ENCODE results near the gene WDR47. TPM values are rescaled to one million over a fixed set of nuclear protein-coding genes. Genes with fewer than 3 reads are reported as not detected.

WDR47 gene
- total RNA-seq, 1 experiment from 2014 or later, result 9.3 TPM

- Histone ChIP-seq H3K9me2 (ENCODE audit: insufficient read depth) (no peaks in the 10 kb centered on the region), H3K4me2 (ENCODE audit: low read length) (no peak overlapping the region), H3K79me2 (ENCODE audit: insufficient read depth, low read length) (no peaks in the 10 kb centered on the region; the same call in 1 of the 2 replicates), H3K4me1 (ENCODE audit: control insufficient read depth in 1 of 2, insufficient read depth in 2 of 2, low read length in 2 of 2) (no peaks in the 10 kb centered on the region), H3K9ac (ENCODE audit: low read length) (no peak overlapping the region), H3K27me3 (ENCODE audit: insufficient read depth, low read length) (no peaks in the 10 kb centered on the region), H3K27ac (ENCODE audit: low read depth, low read length) (no peak overlapping the region), H2AFZ (ENCODE audit: low read depth, low read length, poor library complexity, severe bottlenecking) (no peak overlapping the region), H3K36me3 (ENCODE audit: control insufficient read depth in 1 of 2, insufficient read depth in 2 of 2, low read length in 2 of 2) (peaks cover 50 to 54% of the 10 kb centered on the region in 2 experiments), H4K20me1 (ENCODE audit: insufficient read depth) (no peaks in the 10 kb centered on the region), H3K9me3 (ENCODE audit: control insufficient read depth in 1 of 2, insufficient read depth in 1 of 2, low read depth in 1 of 2, low read length in 2 of 2) (no peaks in the 10 kb centered on the region), H3K4me3 (replicated peaks in 1 of 2; ENCODE audit: low read depth in 1 of 2, low read length in 2 of 2) (no peak overlapping the region)
- CTCF ChIA-PET, result no interaction called here
- POLR2A ChIA-PET, result no interaction called here
- RAD21 ChIA-PET (ENCODE audit: low non-redundant PET in 1 of 2, low total read pairs in 2 of 2, uncharacterized antibody in 2 of 2, unreplicated experiment in 2 of 2), result interaction anchor here in 1 of 2 experiments (0.7 kb wide), 1 partner anchor 129 kb away, joined by 3 read pairs; no protein-coding TSS in a partner anchor
- intact Hi-C loops (cut with micrococcal nuclease), result no loop called here
- TF ChIP-seq SIN3A (IDR thresholded peaks at IDR 0.05; ENCODE audit: low read depth) (no peak), RAD21 (IDR thresholded peaks at IDR 0.05; ENCODE audit: low read depth) (no peak)
- TF ChIP-seq, protein P1, sequence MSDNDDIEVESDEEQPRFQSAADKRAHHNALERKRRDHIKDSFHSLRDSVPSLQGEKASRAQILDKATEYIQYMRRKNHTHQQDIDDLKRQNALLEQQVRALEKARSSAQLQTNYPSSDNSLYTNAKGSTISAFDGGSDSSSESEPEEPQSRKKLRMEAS (IDR thresholded peaks at IDR 0.05), result no peak
- ATAC-seq (no peak), DNase-seq (ENCODE audit: low read depth, low spot score) (no peak)
- BruUV-seq (replicated peaks), result no TSS peak
Observed at GRCh38 chr1:108925920-108926319, 116.0 kb downstream of the WDR47 start.

Other genes with a start within 250 kb of the WDR47 start
- gene AKNAD1, start 185.0 kb downstream of the WDR47 start, total RNA-seq (2021; ENCODE audit: unreplicated experiment), result 0.15 TPM
- 58.1 TPM for gene GPSM2, start 165.1 kb downstream of the WDR47 start, total RNA-seq (2021; ENCODE audit: unreplicated experiment)
- 14.3 TPM for gene CLCC1, start 78.6 kb downstream of the WDR47 start, total RNA-seq (2021; ENCODE audit: unreplicated experiment)
- gene TAF13, start 33.9 kb upstream of the WDR47 start, total RNA-seq (2021; ENCODE audit: unreplicated experiment), result 27.3 TPM
- 21.4 TPM for gene TMEM167B, start 48.7 kb upstream of the WDR47 start, total RNA-seq (2021; ENCODE audit: unreplicated experiment)
- 0.57 TPM for gene ELAPOR1, start 72.0 kb upstream of the WDR47 start, total RNA-seq (2021; ENCODE audit: unreplicated experiment)
- gene SARS1, start 171.8 kb upstream of the WDR47 start, total RNA-seq (2021; ENCODE audit: unreplicated experiment), result 206 TPM
- gene CELSR2, start 207.4 kb upstream of the WDR47 start, total RNA-seq (2021; ENCODE audit: unreplicated experiment), result 17.1 TPM
- gene PSRC1, start 241.0 kb upstream of the WDR47 start, total RNA-seq (2021; ENCODE audit: unreplicated experiment), result 44.8 TPM